ENCODE results near the gene DDX47. TPM values are rescaled to one million over a fixed set of nuclear protein-coding genes. Genes with fewer than 3 reads are reported as not detected.
"Not testable (repeated sequence)": the region's sequence is repeated elsewhere in the genome, so short reads cannot be mapped to it uniquely, and the experiment has no call there.

The DDX47 gene
- total RNA-seq, 4 donors from 2014 or later, result 75.5 to 94.2 (median 81.8) TPM

DNA sequence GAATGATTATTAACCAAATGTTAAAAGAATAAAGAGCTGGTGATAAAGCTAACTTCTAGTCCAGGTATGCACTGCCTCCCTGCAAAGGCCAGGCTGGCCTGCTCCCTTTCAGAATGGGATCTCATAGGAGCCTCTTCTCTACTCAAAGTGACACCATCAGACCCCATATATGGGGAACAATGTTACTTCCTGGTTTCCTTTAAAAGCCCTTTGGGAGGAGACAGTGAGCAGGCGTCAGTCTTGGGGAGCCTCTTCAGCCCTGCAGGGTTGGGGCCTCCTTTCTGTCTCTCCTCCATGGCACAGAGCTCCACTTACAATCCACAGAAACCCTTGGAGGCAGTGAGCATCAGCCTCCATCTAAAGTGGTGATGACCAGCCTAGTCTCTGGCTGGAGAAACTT, 60.9 kb downstream of the DDX47 start:
- WGBS, 2 donors, result 73 to 92% methylated on average over 1 of the region's 1 CpG
- no peak for TF ChIP-seq POLR2A (IDR thresholded peaks at IDR 0.05)
- TF ChIP-seq, protein P1, sequence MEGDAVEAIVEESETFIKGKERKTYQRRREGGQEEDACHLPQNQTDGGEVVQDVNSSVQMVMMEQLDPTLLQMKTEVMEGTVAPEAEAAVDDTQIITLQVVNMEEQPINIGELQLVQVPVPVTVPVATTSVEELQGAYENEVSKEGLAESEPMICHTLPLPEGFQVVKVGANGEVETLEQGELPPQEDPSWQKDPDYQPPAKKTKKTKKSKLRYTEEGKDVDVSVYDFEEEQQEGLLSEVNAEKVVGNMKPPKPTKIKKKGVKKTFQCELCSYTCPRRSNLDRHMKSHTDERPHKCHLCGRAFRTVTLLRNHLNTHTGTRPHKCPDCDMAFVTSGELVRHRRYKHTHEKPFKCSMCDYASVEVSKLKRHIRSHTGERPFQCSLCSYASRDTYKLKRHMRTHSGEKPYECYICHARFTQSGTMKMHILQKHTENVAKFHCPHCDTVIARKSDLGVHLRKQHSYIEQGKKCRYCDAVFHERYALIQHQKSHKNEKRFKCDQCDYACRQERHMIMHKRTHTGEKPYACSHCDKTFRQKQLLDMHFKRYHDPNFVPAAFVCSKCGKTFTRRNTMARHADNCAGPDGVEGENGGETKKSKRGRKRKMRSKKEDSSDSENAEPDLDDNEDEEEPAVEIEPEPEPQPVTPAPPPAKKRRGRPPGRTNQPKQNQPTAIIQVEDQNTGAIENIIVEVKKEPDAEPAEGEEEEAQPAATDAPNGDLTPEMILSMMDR (IDR thresholded peaks at IDR 0.05), result no peak
- no peaks in the 10 kb centered on the region for H3K9me3 ChIP-seq
- no peaks in the 10 kb centered on the region for H3K27me3 ChIP-seq
- no peak for DNase-seq
- no peaks in the 10 kb centered on the region for H3K36me3 ChIP-seq
- no peaks in the 10 kb centered on the region for H3K4me1 ChIP-seq
- no peak overlapping the region for H3K27ac ChIP-seq
- no peak overlapping the region for H3K4me3 ChIP-seq (replicated peaks in 1 of 3)
- intact Hi-C loops (cut with DNase I), result no loop called here

GRCh38 chr12:12875301-12875700, 62.2 kb downstream of the DDX47 start:
- H3K27me3 ChIP-seq; H3K4me3 ChIP-seq (replicated peaks in 1 of 3); H3K36me3 ChIP-seq; DNase-seq; H3K27ac ChIP-seq; intact Hi-C loops (cut with DNase I); H3K9me3 ChIP-seq; H3K4me1 ChIP-seq: not testable (repeated sequence)
- WGBS, 2 donors, result 97 to 100% methylated on average over 7 to 10 of the region's 10 CpGs

GRCh38 chr12:12877153-12877768, 64.1 kb downstream of the DDX47 start:
- H3K27ac ChIP-seq, result no peak overlapping the region
- no peaks in the 10 kb centered on the region for H3K9me3 ChIP-seq
- 69 to 82% methylated on average over 5 of the region's 5 CpGs for WGBS, 2 donors
- H3K4me3 ChIP-seq (replicated peaks in 1 of 3), result no peak overlapping the region
- H3K4me1 ChIP-seq, result no peaks in the 10 kb centered on the region
- H3K36me3 ChIP-seq, result no peaks in the 10 kb centered on the region
- TF ChIP-seq, protein P1 (IDR thresholded peaks at IDR 0.05), result no peak
- no peak for TF ChIP-seq POLR2A (IDR thresholded peaks at IDR 0.05)
- intact Hi-C loops (cut with DNase I), result no loop called here
- H3K27me3 ChIP-seq, result no peaks in the 10 kb centered on the region
- no peak for DNase-seq

DNA sequence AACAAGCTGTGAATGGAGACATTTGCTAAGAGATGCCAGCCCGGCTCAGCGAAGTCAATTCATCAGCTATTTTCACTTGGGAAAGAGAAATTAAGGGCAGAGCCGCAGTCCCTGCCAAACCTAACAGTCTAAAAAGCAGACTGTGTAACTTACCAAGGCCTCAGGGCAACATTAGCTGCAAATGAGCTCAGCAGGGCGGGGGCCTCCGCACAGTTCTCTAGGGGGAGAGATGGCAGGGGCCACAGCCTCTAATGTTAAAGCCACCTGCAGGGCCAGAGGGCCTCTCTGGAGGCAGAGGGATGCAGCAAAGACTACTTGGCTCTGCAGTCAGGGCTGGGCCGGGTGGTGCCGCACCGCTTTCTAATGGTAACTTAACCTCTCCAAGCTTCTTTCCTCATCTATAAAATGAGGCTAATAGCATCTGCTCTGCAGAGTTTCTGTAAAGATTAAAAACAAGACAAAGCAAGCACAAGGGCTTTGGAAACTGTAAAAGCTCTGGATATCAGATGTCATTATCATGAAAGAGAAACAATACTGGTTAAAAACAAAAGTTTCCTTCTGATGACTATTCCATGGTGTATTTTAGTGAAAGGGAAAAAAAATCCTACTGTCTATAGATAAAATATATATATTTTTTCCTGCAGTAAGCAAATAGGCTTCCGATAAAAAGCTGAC, 64.8 kb downstream of the DDX47 start:
- DNase-seq, result no peak
- no peak overlapping the region for H3K27ac ChIP-seq
- no peaks in the 10 kb centered on the region for H3K27me3 ChIP-seq

More for the DNA sequence above, 64.8 kb downstream of the DDX47 start:
- intact Hi-C loops (cut with DNase I), result no loop called here
- TF ChIP-seq, protein P1 (IDR thresholded peaks at IDR 0.05), result no peak
- TF ChIP-seq POLR2A (IDR thresholded peaks at IDR 0.05), result no peak
- 80 to 87% methylated on average over 9 of the region's 9 CpGs for WGBS, 2 donors
- Histone ChIP-seq H3K4me3 (replicated peaks in 1 of 3) (no peak overlapping the region), H3K36me3 (no peaks in the 10 kb centered on the region), H3K9me3 (no peaks in the 10 kb centered on the region), H3K4me1 (no peaks in the 10 kb centered on the region)

MicroRNA genes within 50 kb of the gene (microRNA counts, 767-probe panel; counts per million panel counts)
- 0 to 2,166 counts per million in 2 donors for microRNA hsa-miR-613

Small RNA genes lying within 50 kb of the gene (microRNA-seq; reads per million reads assigned to microRNA genes)
- not detected for gene MIR613

Small RNA genes lying within 50 kb of the gene (small RNA-seq; reads per million reads assigned to genes)
- gene AC007215.1, result not detected
- gene MIR613, result not detected

Other genes starting within 250 kb of the DDX47 start
- 10 to 100 TPM; 67.8 to 84.3 (median 74.0) TPM for gene CREBL2, start 201.5 kb upstream of the DDX47 start, total RNA-seq
- gene GPR19, start 117.2 kb upstream of the DDX47 start, total RNA-seq, result not detected
- gene CDKN1B, start 96.0 kb upstream of the DDX47 start, total RNA-seq, result 10 to 100 TPM; 52.3 to 77.3 (median 62.7) TPM
- 10 to 100 TPM; 34.1 to 72.7 (median 49.5) TPM for gene APOLD1, start 27.7 kb upstream of the DDX47 start, total RNA-seq
- gene GPRC5A, start 78.2 kb downstream of the DDX47 start, total RNA-seq, result 100 to 1,000 TPM; 107 to 207 (median 128) TPM
- gene GPRC5D, start 138.8 kb downstream of the DDX47 start, total RNA-seq, result not detected
- gene HEBP1, start 186.9 kb downstream of the DDX47 start, total RNA-seq, result 100 to 1,000 TPM in 1 of 4 donors, 10 to 100 TPM in 3; 80.4 to 125 (median 91.3) TPM
- 10 to 100 TPM; 15.7 to 23.2 (median 19.3) TPM for gene FAM234B, start 231.0 kb downstream of the DDX47 start, total RNA-seq